ENCODE results near the gene ROR2. TPM values are rescaled to one million over a fixed set of nuclear protein-coding genes. Genes with fewer than 3 reads are reported as not detected.
A peak's percentile ranks its signal among the peaks of the same experiment; 100 is the strongest.

The ROR2 gene
- total RNA-seq, 4 donors from 2014 or later, result 9.5 to 17.7 (median 15.9) TPM

GRCh38 chr9:91805031-91805430 lies 145.0 kb downstream of the ROR2 start:
- Histone ChIP-seq H3K9me3 (no peaks in the 10 kb centered on the region), H3K4me1 (peaks cover 19 to 45% of the 10 kb centered on the region in 2 donors), H3K4me3 (replicated peaks in 1 of 3) (no peak overlapping the region), H3K36me3 (no peaks in the 10 kb centered on the region), H3K27me3 (no peaks in the 10 kb centered on the region), H3K27ac (no peak overlapping the region)
- intact Hi-C loops (cut with DNase I), result no loop called here
- DNase-seq, result no peak
- TF ChIP-seq, protein P1, sequence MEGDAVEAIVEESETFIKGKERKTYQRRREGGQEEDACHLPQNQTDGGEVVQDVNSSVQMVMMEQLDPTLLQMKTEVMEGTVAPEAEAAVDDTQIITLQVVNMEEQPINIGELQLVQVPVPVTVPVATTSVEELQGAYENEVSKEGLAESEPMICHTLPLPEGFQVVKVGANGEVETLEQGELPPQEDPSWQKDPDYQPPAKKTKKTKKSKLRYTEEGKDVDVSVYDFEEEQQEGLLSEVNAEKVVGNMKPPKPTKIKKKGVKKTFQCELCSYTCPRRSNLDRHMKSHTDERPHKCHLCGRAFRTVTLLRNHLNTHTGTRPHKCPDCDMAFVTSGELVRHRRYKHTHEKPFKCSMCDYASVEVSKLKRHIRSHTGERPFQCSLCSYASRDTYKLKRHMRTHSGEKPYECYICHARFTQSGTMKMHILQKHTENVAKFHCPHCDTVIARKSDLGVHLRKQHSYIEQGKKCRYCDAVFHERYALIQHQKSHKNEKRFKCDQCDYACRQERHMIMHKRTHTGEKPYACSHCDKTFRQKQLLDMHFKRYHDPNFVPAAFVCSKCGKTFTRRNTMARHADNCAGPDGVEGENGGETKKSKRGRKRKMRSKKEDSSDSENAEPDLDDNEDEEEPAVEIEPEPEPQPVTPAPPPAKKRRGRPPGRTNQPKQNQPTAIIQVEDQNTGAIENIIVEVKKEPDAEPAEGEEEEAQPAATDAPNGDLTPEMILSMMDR (IDR thresholded peaks at IDR 0.05), result no peak
- TF ChIP-seq POLR2A (IDR thresholded peaks at IDR 0.05), result no peak
- 88 to 91% methylated on average over 3 to 5 of the region's 5 CpGs for WGBS, 2 donors

DNA sequence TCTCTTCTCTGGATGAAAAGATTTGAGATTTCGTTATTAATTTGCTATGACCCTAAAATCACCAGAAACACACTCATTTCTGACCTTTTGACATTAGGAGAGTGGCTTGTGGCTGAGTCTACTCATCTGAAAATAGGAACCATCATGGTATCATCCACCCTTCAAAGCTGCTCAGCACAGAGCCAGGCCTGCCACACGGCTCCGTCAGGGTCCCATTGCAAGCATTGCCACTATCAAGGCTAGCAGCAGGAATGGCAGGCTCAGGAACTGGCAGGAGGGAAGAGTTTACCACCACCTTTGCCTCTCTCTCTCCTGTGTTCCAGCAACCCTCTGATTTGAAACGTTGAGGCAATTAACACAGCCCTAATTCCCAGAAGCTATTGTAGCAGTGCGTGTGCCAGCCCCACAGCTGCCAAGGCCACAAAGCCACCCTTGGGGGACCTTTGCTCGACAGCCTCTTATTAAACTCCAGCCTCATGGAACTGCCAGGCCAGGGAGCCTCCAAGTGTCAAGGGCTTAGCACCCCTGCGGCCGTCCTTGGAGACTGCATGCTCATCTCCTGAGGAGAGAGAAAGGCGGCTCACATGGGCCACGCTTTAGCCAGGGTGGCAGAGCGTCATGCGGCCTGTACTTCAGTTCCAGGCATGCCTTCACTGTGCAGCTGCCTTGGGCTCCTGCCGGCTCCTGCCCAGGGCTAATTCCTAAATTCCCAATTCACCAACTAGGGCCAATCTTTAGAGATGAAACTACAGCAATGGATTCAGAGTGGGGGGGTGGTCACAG lies 145.9 kb downstream of the ROR2 start:
- Histone ChIP-seq H3K27ac (no peak overlapping the region), H3K4me3 (replicated peaks in 1 of 3) (no peak overlapping the region), H3K4me1 (peaks cover 25 to 48% of the 10 kb centered on the region in 2 donors), H3K27me3 (no peaks in the 10 kb centered on the region), H3K9me3 (no peaks in the 10 kb centered on the region), H3K36me3 (no peaks in the 10 kb centered on the region)
- intact Hi-C loops (cut with DNase I), result no loop called here
- TF ChIP-seq, protein P1 (IDR thresholded peaks at IDR 0.05), result no peak
- no peak for TF ChIP-seq POLR2A (IDR thresholded peaks at IDR 0.05)
- no peak for DNase-seq
- WGBS, 2 donors, result 86 to 88% methylated on average over 7 to 12 of the region's 13 CpGs

DNA sequence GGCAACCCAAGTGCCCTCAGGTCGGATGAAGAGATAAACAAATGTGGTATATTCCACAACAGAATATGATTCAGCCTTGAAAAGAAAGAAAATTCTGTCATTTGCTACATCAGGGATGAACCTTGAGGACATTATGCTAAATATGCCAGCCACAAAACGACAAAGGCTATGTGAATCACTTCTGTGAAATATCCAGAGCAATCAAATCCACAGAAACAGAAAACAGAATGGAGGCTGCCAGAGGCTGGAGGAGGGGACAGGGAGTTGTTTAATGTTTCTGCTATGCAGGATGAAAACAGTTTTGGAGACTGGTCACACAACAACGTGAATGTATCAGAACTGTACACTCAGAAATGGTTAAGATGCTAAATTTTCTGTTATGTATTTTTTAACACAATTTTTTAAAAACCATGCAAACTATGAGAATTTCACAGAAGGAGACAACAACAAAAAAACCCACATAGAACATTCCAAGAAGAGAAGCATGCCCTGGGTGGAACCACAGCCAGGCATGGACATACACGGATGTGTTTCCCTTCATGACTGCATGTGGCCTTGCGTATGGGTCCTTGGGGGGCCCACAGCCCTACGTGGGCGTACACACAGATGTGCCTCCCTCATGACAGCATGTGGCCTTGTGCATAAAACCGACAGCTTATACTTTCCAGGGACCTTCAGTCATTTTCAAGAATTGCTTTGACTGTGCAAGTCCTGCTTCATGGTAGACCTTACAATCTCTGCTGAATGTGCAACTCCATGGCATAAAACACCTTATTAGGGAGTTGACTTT lies 146.7 kb downstream of the ROR2 start:
- Histone ChIP-seq H3K9me3 (no peaks in the 10 kb centered on the region), H3K4me1 (peaks cover 33 to 55% of the 10 kb centered on the region in 2 donors), H3K4me3 (replicated peaks in 1 of 3) (no peak overlapping the region), H3K36me3 (no peaks in the 10 kb centered on the region), H3K27ac (no peak overlapping the region), H3K27me3 (no peaks in the 10 kb centered on the region)
- TF ChIP-seq, protein P1 (IDR thresholded peaks at IDR 0.05), result no peak
- no peak for TF ChIP-seq POLR2A (IDR thresholded peaks at IDR 0.05)
- no peak for DNase-seq
- 83 to 87% methylated on average over 8 of the region's 8 CpGs for WGBS, 2 donors
- intact Hi-C loops (cut with DNase I), result no loop called here

- peak overlapping the region in 1 of 3 donors; percentile 24 for H3K27ac ChIP-seq
- WGBS, 2 donors, result 80 to 83% methylated on average over 5 of the region's 5 CpGs
- no peaks in the 10 kb centered on the region for H3K36me3 ChIP-seq
- H3K9me3 ChIP-seq, result no peaks in the 10 kb centered on the region
- peaks cover 30 to 51% of the 10 kb centered on the region in 2 donors for H3K4me1 ChIP-seq
- H3K27me3 ChIP-seq, result no peaks in the 10 kb centered on the region
- no peak for TF ChIP-seq POLR2A (IDR thresholded peaks at IDR 0.05)
- TF ChIP-seq, protein P1 (IDR thresholded peaks at IDR 0.05), result no peak
- no peak overlapping the region for H3K4me3 ChIP-seq (replicated peaks in 1 of 3)
- no peak for DNase-seq
- intact Hi-C loops (cut with DNase I), result no loop called here
Measured at GRCh38 chr9:91802391-91802790, 147.6 kb downstream of the ROR2 start.

Measured in thyroid gland (tissue), 4 donors.